K562 (cell line): ENCODE results near the gene FBXO46. TPM values are rescaled to one million over a fixed set of nuclear protein-coding genes. Genes with fewer than 3 reads are reported as not detected.
A peak's percentile ranks its signal among the peaks of the same experiment; 100 is the strongest.

ENCODE experiments used
- C11orf30 ChIP-seq: fragments of 450-650 bp; IDR thresholded peaks from 2 replicates; pipeline ENCODE4 v1.6.1; 2016; ENCODE audit warnings: low read depth, mild to moderate bottlenecking
- CBFA2T2 ChIP-seq: fragments of 450-650 bp; conservative IDR thresholded peaks from 2 replicates; pipeline ENCODE4 v1.6.1; 2017; ENCODE audit warnings: mild to moderate bottlenecking
- DIDO1 ChIP-seq: fragments of 450-650 bp; IDR thresholded peaks from 2 replicates; pipeline ENCODE4 v1.6.1; 2016; ENCODE audit warnings: low read depth, missing biosample characterization, missing genetic modification characterization
- EWSR1 ChIP-seq: fragments of 450-650 bp; IDR thresholded peaks from 2 replicates; pipeline ENCODE4 v1.6.1; 2018; ENCODE audit warnings: borderline replicate concordance, mild to moderate bottlenecking, low read depth, moderate library complexity; ENCODE audit not compliant: partially characterized antibody
- HIVEP1 ChIP-seq: fragments of 250-450 bp; sonication (Bioruptor Pico); IDR thresholded peaks from 2 replicates; pipeline ENCODE4 v1.4.0; 2020; ENCODE audit warnings: mild to moderate bottlenecking
- MTA1 ChIP-seq: fragments of 450-650 bp; IDR thresholded peaks from 2 replicates; pipeline ENCODE4 v1.6.1; 2017; ENCODE audit warnings: borderline replicate concordance
- MTA3 ChIP-seq: fragments of 450-650 bp; formaldehyde crosslinking; IDR thresholded peaks from 2 replicates; pipeline ENCODE4 v1.6.1; 2017; ENCODE audit warnings: mild to moderate bottlenecking, borderline replicate concordance
- NBN ChIP-seq: fragments of 450-650 bp; IDR thresholded peaks from 2 replicates; pipeline ENCODE4 v1.6.1; 2016; ENCODE audit warnings: low read depth, mild to moderate bottlenecking
- NFATC3 ChIP-seq: fragments of 450-650 bp; IDR thresholded peaks from 2 replicates; pipeline ENCODE4 v1.6.1; 2017; ENCODE audit warnings: mild to moderate bottlenecking
- PATZ1 ChIP-seq: fragments of 250-450 bp; sonication (Bioruptor Pico); IDR thresholded peaks from 2 replicates; pipeline ENCODE4 v1.5.0; 2020; ENCODE audit warnings: mild to moderate bottlenecking, borderline replicate concordance
- PBX2 ChIP-seq, 2 experiments: IDR thresholded peaks in 1 of 2; conservative IDR thresholded peaks in 1 of 2; 2 replicates each; pipeline ENCODE4 v1.6.1; 2016; ENCODE audit warnings: low read depth in 2 of 2, mild to moderate bottlenecking in 1 of 2, missing compliant biosample characterization in 1 of 2, missing genetic modification characterization in 1 of 2, moderate library complexity in 1 of 2
- TBL1XR1 ChIP-seq, 2 experiments: IDR thresholded peaks; 2 replicates each; pipeline ENCODE4 v1.6.1; 2012; ENCODE audit warnings: improper control_type of control experiment in 2 of 2, low read length in 2 of 2, mild to moderate bottlenecking in 1 of 2
- TEAD1 ChIP-seq, 2 experiments: fragments of 450-650 bp in 1 of 2; sonication (generic) in 1 of 2; formaldehyde crosslinking; IDR thresholded peaks; 2 replicates each; pipeline versions ENCODE4 v1.4.0 to v1.8.0; 2020 to 2022; ENCODE audit warnings: mild to moderate bottlenecking in 2 of 2, missing genetic modification reagents in 1 of 2
- ZKSCAN3 ChIP-seq: fragments of 250-450 bp; sonication (Bioruptor Pico); IDR thresholded peaks from 2 replicates; pipeline ENCODE4 v1.4.0; 2020
- ZNF143 ChIP-seq: sonication (generic); formaldehyde crosslinking; IDR thresholded peaks from 2 replicates; pipeline ENCODE4 v1.9.0; 2022; ENCODE audit warnings: mild to moderate bottlenecking, missing genetic modification reagents
- ZNF212 ChIP-seq: fragments of 450-650 bp; formaldehyde crosslinking; IDR thresholded peaks from 2 replicates; pipeline ENCODE4 v1.4.0; 2020; ENCODE audit warnings: mild to moderate bottlenecking
- ZNF699 ChIP-seq: fragments of 250-450 bp; sonication (Bioruptor Pico); IDR thresholded peaks from 2 replicates; pipeline ENCODE4 v1.8.0; 2021; ENCODE audit warnings: mild to moderate bottlenecking, moderate library complexity; ENCODE audit not compliant: insufficient replicate concordance
- ZNF780A ChIP-seq: fragments of 250-450 bp; sonication (Bioruptor Pico); IDR thresholded peaks from 2 replicates; pipeline ENCODE4 v1.5.0; 2021; ENCODE audit warnings: mild to moderate bottlenecking
- polyA plus RNA-seq, 8 experiments: library from polyadenylated mRNA; depleted of rRNA in 4 of 8; stranded (reverse) in 5 of 8; unstranded in 3 of 8; fragments of >200 nt; fragmentation: Nextera tagmentation in 2 of 8; fragmentation: Illumina TruSeq in 1 of 8; extraction: Ambion mirVana in 2 of 8; extraction: Trizol in 1 of 8; gene quantifications; 2 replicates each; pipeline versions ENCODE4 v1.2.1 to v1.2.3, GENCODE V29; 2011 to 2014; ENCODE audit warnings: inconsistent platforms in 1 of 8, missing spikeins in 1 of 8
- total RNA-seq, 7 experiments: library from RNA; depleted of rRNA in 6 of 7; stranded (reverse); fragments of >200 nt in 6 of 7; fragmentation: Illumina TruSeq in 2 of 7; extraction: Trizol in 2 of 7; gene quantifications; 2 replicates each; pipeline versions ENCODE4 v1.2.1 to v1.2.3, GENCODE V29; 2011 to 2021; ENCODE audit warnings: low replicate concordance in 1 of 7
- TF ChIP-seq, protein P1 (sequence below), 2 experiments: fragments of 450-650 bp; conservative IDR thresholded peaks; 2 replicates each; pipeline ENCODE4 v1.6.1; 2017; ENCODE audit warnings: mild to moderate bottlenecking in 2 of 2, moderate library complexity in 2 of 2
- TF ChIP-seq, protein P2 (sequence below): sonication (generic); formaldehyde crosslinking; IDR thresholded peaks from 2 replicates; pipeline ENCODE4 v1.9.0; 2022; ENCODE audit warnings: mild to moderate bottlenecking, missing genetic modification reagents

FBXO46 gene
- total and polyA plus RNA-seq, 9 of the 15 experiments (the other 6 are each of a cell fraction or from before 2014, with no cell fraction given): 1.5 to 36.1 (median 7.3) TPM

- TF ChIP-seq PATZ1: peak; percentile 73; the same call in 1 of the 2 replicates
- TF ChIP-seq NBN: 0 out of 2 replicates have a peak, but pooled peaks have one; percentile 38
- peak; percentile 40 for TF ChIP-seq C11orf30
- peak; percentile 59; the same call in 1 of the 2 replicates for TF ChIP-seq HIVEP1 (CRISPR knock-in tag)
- no peak for TF ChIP-seq ZKSCAN3 (CRISPR knock-in tag)
- no peak; the same call in 1 of the 2 replicates for TF ChIP-seq PBX2 (CRISPR knock-in tag; IDR thresholded peaks at IDR 0.05; ENCODE audit: low read depth)
- TF ChIP-seq PBX2 (tag; conservative IDR thresholded peaks at IDR 0.05; ENCODE audit: low read depth): no peak
- TF ChIP-seq, protein P1, sequence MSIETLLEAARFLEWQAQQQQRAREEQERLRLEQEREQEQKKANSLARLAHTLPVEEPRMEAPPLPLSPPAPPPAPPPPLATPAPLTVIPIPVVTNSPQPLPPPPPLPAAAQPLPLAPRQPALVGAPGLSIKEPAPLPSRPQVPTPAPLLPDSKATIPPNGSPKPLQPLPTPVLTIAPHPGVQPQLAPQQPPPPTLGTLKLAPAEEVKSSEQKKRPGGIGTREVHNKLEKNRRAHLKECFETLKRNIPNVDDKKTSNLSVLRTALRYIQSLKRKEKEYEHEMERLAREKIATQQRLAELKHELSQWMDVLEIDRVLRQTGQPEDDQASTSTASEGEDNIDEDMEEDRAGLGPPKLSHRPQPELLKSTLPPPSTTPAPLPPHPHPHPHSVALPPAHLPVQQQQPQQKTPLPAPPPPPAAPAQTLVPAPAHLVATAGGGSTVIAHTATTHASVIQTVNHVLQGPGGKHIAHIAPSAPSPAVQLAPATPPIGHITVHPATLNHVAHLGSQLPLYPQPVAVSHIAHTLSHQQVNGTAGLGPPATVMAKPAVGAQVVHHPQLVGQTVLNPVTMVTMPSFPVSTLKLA (conservative IDR thresholded peaks at IDR 0.05): peak; percentile 87 to 95
- TF ChIP-seq MTA3: peak; percentile 94
- no peak for TF ChIP-seq DIDO1
- 0 out of 2 replicates have a peak, but pooled peaks have one; percentile 48 for TF ChIP-seq ZNF780A (CRISPR knock-in tag)
- TF ChIP-seq ZNF143: 0 out of 2 replicates have a peak, but pooled peaks have one; percentile 4
- no peak; a peak in 2 of 4 replicates for TF ChIP-seq TEAD1 (CRISPR knock-in tag; IDR thresholded peaks at IDR 0.05)
- no peak for TF ChIP-seq CBFA2T2
- no peak for TF ChIP-seq NFATC3
- TF ChIP-seq TBL1XR1 (IDR thresholded peaks at IDR 0.05; ENCODE audit: low read length in 2 of 2): peak in 1 of 2 experiments; percentile 11; a peak in 1 of 4 replicates
- TF ChIP-seq, protein P2, sequence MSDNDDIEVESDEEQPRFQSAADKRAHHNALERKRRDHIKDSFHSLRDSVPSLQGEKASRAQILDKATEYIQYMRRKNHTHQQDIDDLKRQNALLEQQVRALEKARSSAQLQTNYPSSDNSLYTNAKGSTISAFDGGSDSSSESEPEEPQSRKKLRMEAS (CRISPR knock-in tag): peak; percentile 92
- TF ChIP-seq MTA1: no peak
- no peak for TF ChIP-seq ZNF699 (CRISPR knock-in tag)
- 0 out of 2 replicates have a peak, but pooled peaks have one; percentile 39 for TF ChIP-seq ZNF212 (CRISPR knock-in tag)
- no peak for TF ChIP-seq EWSR1
Measured at GRCh38 chr19:45770192-45771101, 39.8 kb upstream of the FBXO46 start (continued).
